Neutrophil (primary cell): ENCODE data around the gene ETHE1.

ENCODE experiments used
- H3K27ac ChIP-seq: fragments of 200-600 bp; sonication (generic); 2 replicates; pipeline ENCODE4 v1.5.1; 2016; ENCODE audit warnings: mild to moderate bottlenecking, moderate library complexity
- H3K27me3 ChIP-seq: fragments of 200-600 bp; sonication (generic); 2 replicates; pipeline ENCODE4 v1.6.0; 2016; ENCODE audit warnings: mild to moderate bottlenecking
- H3K36me3 ChIP-seq: fragments of 200-600 bp; sonication (generic); 2 replicates; pipeline ENCODE4 v1.5.1; 2017
- H3K4me1 ChIP-seq, 2 experiments: fragments of 200-600 bp in 1 of 2; sonication (generic) in 1 of 2; 1 replicate in 1 of 2; 2 replicates in 1 of 2; pipeline versions ENCODE4 v1.5.1 to v1.6.1; 2013 to 2016; ENCODE audit warnings: low read depth in 1 of 2, low read length in 1 of 2, mild to moderate bottlenecking in 1 of 2, moderate library complexity in 1 of 2; ENCODE audit not compliant: control insufficient read depth in 1 of 2, insufficient read depth in 1 of 2
- H3K4me3 ChIP-seq, 2 experiments: fragments of 200-600 bp in 1 of 2; sonication (generic) in 1 of 2; 1 replicate in 1 of 2; 2 replicates in 1 of 2; pipeline ENCODE4 v1.5.1; 2013 to 2016; ENCODE audit warnings: low read depth in 1 of 2, low read length in 1 of 2, mild to moderate bottlenecking in 1 of 2, moderate library complexity in 1 of 2
- H3K9me3 ChIP-seq: fragments of 200-600 bp; sonication (generic); 2 replicates; pipeline ENCODE4 v1.5.1; 2016
- CTCF ChIP-seq: fragments of 200-600 bp; sonication (generic); IDR thresholded peaks from 2 replicates; pipeline ENCODE4 v1.5.1; 2016; ENCODE audit warnings: antibody characterized with exemption

Gene ETHE1

GRCh38 chr19:43481701-43482100 lies 45.3 kb downstream of the ETHE1 start:
- Histone ChIP-seq H3K9me3 (no peaks in the 10 kb centered on the region), H3K4me1 (no peaks in the 10 kb centered on the region), H3K27me3 (no peaks in the 10 kb centered on the region), H3K4me3 (no peak overlapping the region), H3K36me3 (no peaks in the 10 kb centered on the region), H3K27ac (no peak overlapping the region)
- TF ChIP-seq CTCF = no peak

GRCh38 chr19:43480574-43480973 lies 46.4 kb downstream of the ETHE1 start:
- H3K4me1 ChIP-seq = peaks cover 3 to 4% of the 10 kb centered on the region in 2 experiments
- H3K9me3 ChIP-seq = no peaks in the 10 kb centered on the region
- H3K4me3 ChIP-seq = no peak overlapping the region
- H3K36me3 ChIP-seq = no peaks in the 10 kb centered on the region
- H3K27ac ChIP-seq = no peak overlapping the region
- no peaks in the 10 kb centered on the region for H3K27me3 ChIP-seq
- TF ChIP-seq CTCF = no peak

GRCh38 chr19:43479961-43480561 lies 46.9 kb downstream of the ETHE1 start:
- H3K36me3 ChIP-seq = no peaks in the 10 kb centered on the region
- H3K4me3 ChIP-seq = no peak overlapping the region
- peaks cover 9% of the 10 kb centered on the region in 2 experiments for H3K4me1 ChIP-seq
- no peak for TF ChIP-seq CTCF
- H3K27me3 ChIP-seq = no peaks in the 10 kb centered on the region
- no peak overlapping the region for H3K27ac ChIP-seq
- no peaks in the 10 kb centered on the region for H3K9me3 ChIP-seq

GRCh38 chr19:43479226-43479625 lies 47.8 kb downstream of the ETHE1 start:
- Histone ChIP-seq H3K9me3 (no peaks in the 10 kb centered on the region), H3K36me3 (no peaks in the 10 kb centered on the region), H3K4me1 (peaks cover 9 to 11% of the 10 kb centered on the region in 2 experiments), H3K27me3 (no peaks in the 10 kb centered on the region), H3K27ac (no peak overlapping the region), H3K4me3 (no peak overlapping the region)
- no peak for TF ChIP-seq CTCF

GRCh38 chr19:43478323-43478722 lies 48.7 kb downstream of the ETHE1 start:
- H3K27me3 ChIP-seq = no peaks in the 10 kb centered on the region
- H3K4me3 ChIP-seq = no peak overlapping the region
- no peak overlapping the region for H3K27ac ChIP-seq
- peaks cover 9 to 11% of the 10 kb centered on the region in 2 experiments for H3K4me1 ChIP-seq
- TF ChIP-seq CTCF = no peak
- no peaks in the 10 kb centered on the region for H3K9me3 ChIP-seq
- no peaks in the 10 kb centered on the region for H3K36me3 ChIP-seq
